IPS-NIHi11 (cell line): ENCODE results near the gene KCNAB1.

Experiments used
- DNase-seq: peaks from one replicate; pipeline ENCODE4 v3.0.0; 2012; ENCODE audit warnings: mixed read lengths, low spot score

KCNAB1 gene

GRCh38 chr3:156455839-156456238 lies 335.5 kb downstream of the KCNAB1 start:
- DNase-seq: no peak

DNA sequence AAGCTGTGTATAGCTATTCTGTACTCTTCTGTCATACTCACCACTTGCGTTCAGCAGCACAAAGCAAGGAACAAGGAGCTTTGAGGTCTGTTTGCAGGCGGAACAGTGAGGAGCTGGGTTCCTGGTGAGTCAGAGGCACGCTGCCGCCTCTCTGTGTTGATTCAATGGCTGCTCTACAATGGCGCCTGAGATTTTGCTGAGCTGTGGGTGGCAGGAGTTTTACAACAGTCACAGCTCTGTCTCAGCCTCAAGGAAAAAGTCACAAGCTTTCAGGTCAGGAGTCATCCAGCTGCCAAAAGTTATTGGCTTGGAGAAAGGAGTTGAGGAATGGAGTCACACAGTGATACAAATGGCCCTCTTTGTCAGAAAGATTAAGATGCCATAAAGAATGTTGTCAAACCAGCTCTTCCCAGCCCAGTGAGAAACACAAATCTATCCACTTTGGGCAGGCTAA lies 336.4 kb downstream of the KCNAB1 start:
- DNase-seq: peak; percentile 27

DNA sequence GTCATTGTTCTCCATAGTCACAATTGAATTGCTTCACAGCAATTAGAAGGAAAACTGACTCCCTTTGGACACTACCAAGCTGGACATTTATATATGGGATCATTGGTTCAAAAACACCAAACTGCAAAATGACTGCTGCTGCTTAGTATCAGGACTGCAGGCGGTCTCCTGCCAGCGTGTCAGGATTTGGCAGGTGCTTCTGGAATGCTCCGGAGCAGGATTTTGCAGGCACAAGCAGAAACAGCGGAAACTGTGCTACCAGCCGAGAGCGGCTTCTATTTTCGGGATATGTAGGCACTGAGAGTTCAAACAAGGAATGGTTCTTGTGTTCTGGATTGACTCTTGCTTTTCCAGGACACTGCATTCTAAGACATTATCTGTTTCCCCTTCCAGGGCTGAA lies 339.1 kb downstream of the KCNAB1 start:
- no peak for DNase-seq

DNA sequence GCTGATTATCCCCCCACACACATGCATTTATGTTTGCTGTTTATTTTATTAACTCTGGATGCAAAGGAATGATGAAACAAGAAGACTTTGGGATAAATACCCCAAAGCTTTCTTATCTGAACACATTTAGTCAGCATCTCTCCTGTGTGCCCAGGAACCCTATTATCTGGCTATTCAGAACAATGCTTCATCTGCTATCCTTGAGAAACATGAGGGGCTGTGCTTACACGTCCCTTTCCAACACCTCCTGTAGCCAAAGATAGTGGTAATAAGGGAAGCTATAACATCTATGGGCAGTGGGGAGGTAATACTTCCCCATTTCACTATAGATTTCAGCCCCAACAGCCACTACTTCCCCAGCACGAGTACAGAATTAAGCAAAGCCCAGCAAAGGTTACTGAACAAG lies 339.8 kb downstream of the KCNAB1 start:
- no peak for DNase-seq

- DNase-seq: no peak
Measured at GRCh38 chr3:156461889-156462288, 341.5 kb downstream of the KCNAB1 start.

- peak; percentile 17 for DNase-seq
Measured at GRCh38 chr3:156463123-156463522, 342.7 kb downstream of the KCNAB1 start.

GRCh38 chr3:156465194-156465593 lies 344.8 kb downstream of the KCNAB1 start:
- DNase-seq: no peak

GRCh38 chr3:156469456-156469855 lies 349.1 kb downstream of the KCNAB1 start:
- no peak for DNase-seq

- no peak for DNase-seq
Measured at GRCh38 chr3:156471431-156471830, 351.1 kb downstream of the KCNAB1 start.

- DNase-seq: no peak
Measured at GRCh38 chr3:156472150-156472549, 351.8 kb downstream of the KCNAB1 start.

DNA sequence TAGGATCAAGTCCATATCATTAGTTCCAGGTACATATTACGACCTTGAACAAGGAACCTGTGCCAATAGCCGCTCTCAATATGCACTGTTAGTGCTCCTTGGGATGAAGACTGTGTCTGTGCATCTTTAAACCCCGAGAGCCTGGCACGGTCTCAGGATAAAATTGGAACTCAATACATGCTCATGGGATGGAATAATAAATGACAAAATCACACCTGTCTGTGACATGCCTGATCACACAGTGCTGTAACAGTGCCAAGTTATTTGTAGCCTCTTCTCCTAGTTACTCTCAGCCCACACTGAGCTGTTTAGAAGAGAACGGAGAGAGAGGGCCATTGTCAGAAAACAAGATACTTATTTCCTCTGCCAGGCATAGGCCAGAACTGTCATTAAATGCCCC lies 352.3 kb downstream of the KCNAB1 start:
- DNase-seq: no peak

DNA sequence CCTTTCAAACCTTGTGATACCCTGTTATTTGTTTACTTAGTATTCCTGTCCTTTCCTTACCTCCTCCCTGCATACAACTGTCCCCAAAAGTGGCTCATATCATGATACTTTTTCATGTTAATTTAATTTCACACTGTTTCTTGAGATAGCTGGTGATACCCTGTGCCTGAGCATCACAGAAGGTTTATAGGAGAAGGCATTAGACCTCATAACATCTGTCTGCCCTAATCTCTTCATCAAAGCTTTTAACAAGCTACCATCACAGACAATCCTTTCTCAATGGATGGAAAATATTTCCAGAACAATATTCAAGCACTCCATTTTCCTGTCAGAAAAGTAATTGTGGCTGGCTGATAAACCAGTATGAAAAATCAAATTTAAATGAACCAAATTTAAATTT lies 353.0 kb downstream of the KCNAB1 start:
- no peak for DNase-seq

GRCh38 chr3:156474560-156475389 lies 354.4 kb downstream of the KCNAB1 start:
- peak; percentile 35 for DNase-seq

GRCh38 chr3:156477323-156477722 lies 356.9 kb downstream of the KCNAB1 start:
- peak; percentile 32 for DNase-seq

DNA sequence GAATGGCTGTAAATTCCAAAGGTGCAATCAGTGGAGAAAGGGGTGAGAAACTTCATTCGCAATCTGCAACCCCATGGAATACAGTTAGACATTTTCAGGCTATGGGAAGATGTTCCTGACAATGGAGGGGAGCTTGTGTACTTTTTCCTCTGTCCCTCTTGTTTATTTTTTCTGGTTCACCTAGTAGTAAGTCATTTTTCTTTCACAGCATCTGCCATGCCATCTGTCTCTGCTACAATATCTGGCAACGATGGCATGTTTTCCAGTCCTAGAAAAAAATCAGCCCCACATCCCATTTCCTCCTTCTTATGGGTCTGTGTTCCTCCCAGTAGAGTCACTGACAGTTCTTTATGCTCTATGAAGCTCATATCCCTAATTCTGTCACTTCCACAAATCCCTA lies 358.5 kb downstream of the KCNAB1 start:
- DNase-seq: no peak

DNA sequence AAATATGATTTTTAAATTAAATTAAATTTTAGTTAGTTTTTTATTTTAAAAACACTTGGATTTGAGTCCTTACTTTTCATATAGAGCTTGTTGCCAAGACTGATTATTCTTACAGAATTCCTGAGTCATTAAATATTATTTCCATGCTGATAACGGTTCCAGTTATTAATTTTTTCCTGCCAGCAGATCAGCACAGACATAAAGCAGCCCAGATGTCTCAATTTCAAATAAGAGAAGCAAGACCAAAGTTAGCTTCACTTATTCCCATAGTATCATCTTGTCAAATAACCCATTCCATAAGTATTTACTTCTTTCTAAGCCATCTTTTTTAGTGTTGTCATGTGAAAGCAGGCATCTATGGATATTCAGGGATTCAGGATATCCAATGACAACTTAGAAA lies 359.2 kb downstream of the KCNAB1 start:
- no peak for DNase-seq

- DNase-seq: no peak
Measured at GRCh38 chr3:156480949-156481348, 360.6 kb downstream of the KCNAB1 start.

GRCh38 chr3:156483002-156483401 lies 362.6 kb downstream of the KCNAB1 start:
- DNase-seq: no peak

DNA sequence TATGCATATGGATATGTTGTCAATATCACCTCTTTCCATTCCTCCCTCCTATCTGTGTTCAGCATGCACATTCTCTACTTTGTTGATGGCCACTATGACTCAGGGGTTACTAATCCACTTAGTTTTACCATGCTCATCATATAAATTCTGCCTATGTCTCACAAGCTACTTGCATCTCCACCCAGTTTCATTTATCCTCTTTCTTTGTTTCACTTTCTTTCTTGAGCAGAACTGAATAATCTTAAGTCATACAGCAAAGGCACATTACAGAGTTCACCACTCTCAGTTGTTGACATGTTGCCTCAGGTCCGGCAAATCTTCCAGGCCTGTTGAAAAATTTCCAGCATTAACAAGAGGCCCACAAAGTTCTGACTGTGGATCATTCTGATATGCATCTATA lies 363.0 kb downstream of the KCNAB1 start:
- no peak for DNase-seq

- no peak for DNase-seq
Measured at GRCh38 chr3:156483961-156484787, 363.8 kb downstream of the KCNAB1 start.

DNA sequence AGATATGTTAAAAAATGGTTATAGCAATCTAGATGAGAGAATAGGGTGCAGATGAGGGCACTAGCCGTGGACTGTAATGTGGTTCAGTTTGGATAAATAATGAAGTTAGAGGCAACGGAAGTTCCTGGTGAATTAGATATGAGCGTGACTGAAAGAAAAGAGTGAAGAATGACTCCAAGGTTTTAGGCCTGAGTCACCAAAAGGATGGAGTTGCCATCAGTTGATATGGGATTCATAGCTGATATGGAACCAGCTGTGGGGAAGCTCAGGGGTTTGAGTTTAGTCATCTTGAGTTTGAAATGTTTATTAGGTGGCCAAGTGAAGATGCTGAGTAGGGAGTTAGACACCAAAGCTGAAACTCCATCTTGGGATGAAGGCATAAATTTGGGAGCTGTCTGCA lies 368.4 kb downstream of the KCNAB1 start:
- DNase-seq: no peak

- no peak for DNase-seq
Measured at GRCh38 chr3:156489462-156489911, 369.1 kb downstream of the KCNAB1 start.

DNA sequence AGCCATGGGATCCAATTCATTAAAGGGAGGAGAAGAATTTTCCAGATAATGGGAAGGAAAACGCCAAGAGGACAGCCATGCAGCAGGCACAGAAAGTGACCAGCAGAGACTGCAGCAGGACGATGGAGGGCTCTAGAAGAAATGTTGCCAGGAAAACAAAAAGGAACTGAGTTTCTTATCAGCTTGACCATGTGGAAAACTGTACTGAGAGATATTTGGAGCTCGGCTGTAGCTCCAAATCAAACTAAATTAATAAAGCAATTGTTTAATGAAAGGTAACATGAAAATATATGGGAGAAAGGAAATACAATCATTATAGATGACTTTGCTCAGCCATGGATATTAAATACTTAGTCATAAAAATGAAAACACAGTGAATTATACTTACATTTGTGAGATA lies 370.8 kb downstream of the KCNAB1 start:
- no peak for DNase-seq
